HepG2 (cell line): ENCODE data around the gene MYL12B. TPM values are rescaled to one million over a fixed set of nuclear protein-coding genes. Genes with fewer than 3 reads are reported as not detected.

ENCODE experiments used
- ATAC-seq: fragments of 200-7000 bp; cut with Tn5 transposase; 3 replicates; pipeline ENCODE4 v1.9.1; 2020; ENCODE audit warnings: mild to moderate bottlenecking, moderate library complexity
- BruUV-seq: library from RNA; stranded (reverse); fragments of 400-500 nt; replicated peaks from 2 replicates; lab custom pipeline; 2021; lab: Mats Ljungman, UMichigan
- CTCF ChIA-PET: fragments of 300-600 bp; formaldehyde crosslinking; extraction: SDS; loops from one replicate; lab custom pipeline; 2021; ENCODE audit warnings: low total read pairs, inconsistent platforms, low intra/inter-chr PET ratio; lab: Yijun Ruan, JAX
- POLR2A ChIA-PET: fragments of 350-600 bp; sonication (Branson Sonifier 250); formaldehyde crosslinking; loops from one replicate; lab custom pipeline; 2020; ENCODE audit warnings: antibody characterized with exemption, inconsistent platforms; lab: Yijun Ruan, JAX
- DNase-seq: peaks from one replicate; pipeline ENCODE4 v3.0.0-alpha.2; 2015; ENCODE audit warnings: low spot score
- FAIRE-seq: peaks from 3 replicates; lab custom pipeline; 2011; peaks lifted over from hg19 to GRCh38; lab: Jason Lieb, UNC
- H2AFZ ChIP-seq: one replicate; pipeline ENCODE4 v1.6.1; 2011; ENCODE audit warnings: low read length, inconsistent platforms
- H3K27ac ChIP-seq: fragments of 300-600 bp; 3 replicates; pipeline ENCODE4 v1.8.0; 2011; ENCODE audit warnings: mixed run types, mild to moderate bottlenecking, mixed read lengths, low read length, inconsistent platforms; ENCODE audit not compliant: insufficient read depth; ENCODE audit errors: extremely low read length
- H3K27me3 ChIP-seq, 2 experiments: fragments of 200-600 bp in 1 of 2; 2 replicates in 1 of 2; 3 replicates in 1 of 2; pipeline versions ENCODE4 v1.6.0 to v1.8.0; 2011; ENCODE audit warnings: low read length in 2 of 2, mild to moderate bottlenecking in 2 of 2, moderate library complexity in 2 of 2, inconsistent platforms in 1 of 2; ENCODE audit not compliant: insufficient read depth in 2 of 2, control insufficient read depth in 1 of 2
- H3K36me3 ChIP-seq, 2 experiments: fragments of 200-600 bp in 1 of 2; replicated peaks in 1 of 2; 2 replicates in 1 of 2; 3 replicates in 1 of 2; pipeline versions ENCODE4 v1.5.1 to v1.8.0; 2011; ENCODE audit warnings: low read length in 2 of 2, inconsistent platforms in 1 of 2; ENCODE audit not compliant: insufficient read depth in 2 of 2, control insufficient read depth in 1 of 2
- H3K4me1 ChIP-seq: 2 replicates; pipeline ENCODE4 v1.5.1; 2012; ENCODE audit warnings: low read length, inconsistent platforms; ENCODE audit not compliant: insufficient read depth
- H3K4me2 ChIP-seq: 2 replicates; pipeline ENCODE4 v1.6.0; 2011; ENCODE audit warnings: low read depth, low read length, inconsistent platforms
- H3K4me3 ChIP-seq, 3 experiments: fragments of 200-600 bp in 1 of 3; sonication (generic), shearing (Covaris generic) in 1 of 3; replicated peaks in 1 of 3; 2 replicates each; pipeline ENCODE4 v1.5.1; 2011 to 2016; ENCODE audit warnings: low read length in 3 of 3, inconsistent platforms in 2 of 3, low read depth in 2 of 3, mild to moderate bottlenecking in 2 of 3, control low read depth in 1 of 3, mixed read lengths in 1 of 3; ENCODE audit not compliant: insufficient read depth in 1 of 3
- H3K79me2 ChIP-seq: one replicate; pipeline ENCODE4 v1.6.1; 2011; ENCODE audit warnings: low read length, inconsistent platforms; ENCODE audit not compliant: insufficient read depth
- H3K9ac ChIP-seq: 2 replicates; pipeline ENCODE4 v1.6.0; 2011; ENCODE audit warnings: mild to moderate bottlenecking, low read depth, low read length, inconsistent platforms; ENCODE audit not compliant: insufficient read depth
- H3K9me3 ChIP-seq: 2 replicates; pipeline ENCODE4 v1.5.1; 2012; ENCODE audit warnings: mild to moderate bottlenecking, low read length
- H4K20me1 ChIP-seq: 2 replicates; pipeline ENCODE4 v1.6.0; 2011; ENCODE audit warnings: inconsistent platforms, mild to moderate bottlenecking, low read length, moderate library complexity; ENCODE audit not compliant: insufficient read depth
- ERF ChIP-seq: IDR thresholded peaks from 2 replicates; pipeline ENCODE4 v1.6.1; 2018; ENCODE audit warnings: missing biosample characterization, missing genetic modification reagents
- ESRRA ChIP-seq: sonication (generic); formaldehyde crosslinking; IDR thresholded peaks from 2 replicates; pipeline ENCODE4 v1.5.1; 2020; ENCODE audit warnings: mild to moderate bottlenecking, low read depth, missing genetic modification reagents
- HMG20B ChIP-seq: conservative IDR thresholded peaks from 2 replicates; pipeline ENCODE4 v1.6.1; 2016; ENCODE audit warnings: missing genetic modification reagents, missing compliant biosample characterization
- HOXA7 ChIP-seq: sonication (generic); formaldehyde crosslinking; IDR thresholded peaks from 2 replicates; pipeline ENCODE4 v1.8.1; 2022; ENCODE audit warnings: mild to moderate bottlenecking, missing genetic modification reagents, moderate library complexity
- PTBP1 ChIP-seq: fragments of 200-400 bp; formaldehyde crosslinking; IDR thresholded peaks from 2 replicates; pipeline ENCODE4 v1.6.1; 2018; ENCODE audit warnings: low read length, low read depth; ENCODE audit not compliant: poor library complexity, severe bottlenecking
- SATB2 ChIP-seq: sonication (generic); formaldehyde crosslinking; IDR thresholded peaks from 2 replicates; pipeline ENCODE4 v1.5.0; 2020; ENCODE audit warnings: missing genetic modification reagents
- SKI ChIP-seq: fragments of 450-650 bp; IDR thresholded peaks from one replicate; pipeline ENCODE4 v1.6.1; 2018; ENCODE audit warnings: mild to moderate bottlenecking; ENCODE audit not compliant: partially characterized antibody
- SMC3 ChIP-seq: IDR thresholded peaks from 2 replicates; pipeline ENCODE4 v1.6.1; 2011; ENCODE audit warnings: low read length, improper control_type of control experiment
- ZBTB1 ChIP-seq: sonication (generic); formaldehyde crosslinking; IDR thresholded peaks from 2 replicates; pipeline ENCODE4 v1.4.0; 2020; ENCODE audit warnings: missing genetic modification reagents, borderline replicate concordance
- ZNF235 ChIP-seq: sonication (generic); formaldehyde crosslinking; IDR thresholded peaks from 2 replicates; pipeline ENCODE4 v1.8.1; 2023; ENCODE audit warnings: mild to moderate bottlenecking, missing genetic modification reagents, borderline replicate concordance
- ZSCAN20 ChIP-seq: sonication (generic); formaldehyde crosslinking; IDR thresholded peaks from 2 replicates; pipeline ENCODE4 v1.4.0; 2020; ENCODE audit warnings: missing genetic modification reagents, mild to moderate bottlenecking, borderline replicate concordance
- WGBS: methylation state at CpG from one replicate; pipeline ENCODE4 v1.1.6; 2017; ENCODE audit warnings: low lambda C conversion rate; 5-methylcytosine and 5-hydroxymethylcytosine counted together
- in situ Hi-C: cut with HindIII; loops from 2 replicates; pipeline ENCODE4 v1.10.0; 2017; ENCODE audit warnings: low pct_unique_long_range_greater_than_20kb; ENCODE audit not compliant: extremely low pct_ligation_motif_present
- intact Hi-C: fragments of 100-400 bp; cut with micrococcal nuclease; formaldehyde crosslinking; loops from one replicate; pipeline ENCODE4 v1.10.0; 2022; ENCODE audit not compliant: unreplicated experiment
- polyA plus RNA-seq, 8 experiments: library from polyadenylated mRNA; depleted of rRNA in 3 of 8; stranded (reverse) in 7 of 8; unstranded in 1 of 8; fragments of >200 nt; fragmentation: Illumina TruSeq in 4 of 8; extraction: Trizol in 4 of 8; gene quantifications; 2 replicates each; pipeline versions ENCODE4 v1.2.1 to v1.2.3, GENCODE V29; 2011 to 2016; ENCODE audit warnings: low read depth in 4 of 8, missing spikeins in 1 of 8, mixed read lengths in 1 of 8; ENCODE audit not compliant: insufficient read depth in 1 of 8
- total RNA-seq, 5 experiments: library from RNA; depleted of rRNA; stranded (reverse); fragments of >200 nt; fragmentation: Illumina TruSeq; extraction: Trizol; gene quantifications; 2 replicates each; pipeline ENCODE4 v1.2.3, GENCODE V29; 2016; ENCODE audit warnings: low read depth in 1 of 5
- TF ChIP-seq, protein P1 (sequence below): sonication (generic); formaldehyde crosslinking; IDR thresholded peaks from 2 replicates; pipeline ENCODE4 v1.8.0; 2022; ENCODE audit warnings: low read depth, missing genetic modification reagents
- TF ChIP-seq, protein P2 (sequence below): sonication (generic); formaldehyde crosslinking; IDR thresholded peaks from 2 replicates; pipeline ENCODE4 v1.4.0; 2020; ENCODE audit warnings: low read depth, missing genetic modification reagents
- TF ChIP-seq, protein P3 (sequence below): sonication (generic); formaldehyde crosslinking; IDR thresholded peaks from 2 replicates; pipeline ENCODE4 v1.5.1; 2020; ENCODE audit warnings: mild to moderate bottlenecking, missing genetic modification reagents, moderate library complexity
- TF ChIP-seq, protein P4 (sequence below): sonication (generic); formaldehyde crosslinking; IDR thresholded peaks from 2 replicates; pipeline ENCODE4 v1.5.0; 2020; ENCODE audit warnings: missing genetic modification reagents

Gene MYL12B
- total and polyA plus RNA-seq, 2 of the 13 experiments (the other 11 are each of a cell fraction or from before 2014, with no cell fraction given) = 265 to 340 TPM

DNA sequence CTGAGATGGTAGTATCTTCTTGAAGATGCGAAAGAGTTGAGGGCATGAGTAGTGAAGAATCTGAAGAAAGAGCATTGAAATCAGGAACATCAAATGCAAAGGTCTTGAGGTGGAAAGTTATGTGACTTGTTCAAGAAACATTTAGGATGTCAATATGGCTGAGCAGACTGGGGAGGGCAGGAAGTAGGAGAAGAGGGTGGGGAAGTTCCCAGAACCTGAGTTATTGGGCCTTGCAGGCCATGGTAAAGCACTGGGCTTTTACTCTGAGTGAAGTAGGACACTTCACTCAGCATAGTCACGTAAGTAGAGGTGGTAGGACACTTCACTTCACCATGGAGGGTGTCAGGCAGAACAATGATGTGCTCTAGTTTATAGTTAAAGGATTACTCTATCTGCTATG is 26.1 kb upstream of the MYL12B start:
- POLR2A ChIA-PET = interaction anchor here (2.8 kb wide), 1 partner anchor 10 kb away, joined by 54 read pairs; the partner anchor contains the start of gene MYL12A
- intact Hi-C loops = no loop called here
- TF ChIP-seq HOXA7 (CRISPR knock-in tag) (no peak), ZBTB1 (CRISPR knock-in tag) (no peak), SMC3 (no peak), SATB2 (CRISPR knock-in tag) (no peak), ZNF235 (CRISPR knock-in tag) (no peak), PTBP1 (no peak), HMG20B (CRISPR knock-in tag) (no peak), SKI (no peak), ESRRA (CRISPR knock-in tag) (no peak), ZSCAN20 (CRISPR knock-in tag) (no peak), ERF (no peak)
- TF ChIP-seq, protein P1, sequence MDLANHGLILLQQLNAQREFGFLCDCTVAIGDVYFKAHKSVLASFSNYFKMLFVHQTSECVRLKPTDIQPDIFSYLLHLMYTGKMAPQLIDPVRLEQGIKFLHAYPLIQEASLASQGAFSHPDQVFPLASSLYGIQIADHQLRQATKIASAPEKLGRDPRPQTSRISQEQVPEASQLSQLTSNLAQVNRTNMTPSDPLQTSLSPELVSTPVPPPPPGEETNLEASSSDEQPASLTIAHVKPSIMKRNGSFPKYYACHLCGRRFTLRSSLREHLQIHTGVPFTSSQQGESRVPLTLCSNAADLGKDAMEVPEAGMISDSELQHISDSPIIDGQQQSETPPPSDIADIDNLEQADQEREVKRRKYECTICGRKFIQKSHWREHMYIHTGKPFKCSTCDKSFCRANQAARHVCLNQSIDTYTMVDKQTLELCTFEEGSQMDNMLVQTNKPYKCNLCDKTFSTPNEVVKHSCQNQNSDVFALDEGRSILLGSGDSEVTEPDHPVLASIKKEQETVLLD (CRISPR knock-in tag) = no peak
- TF ChIP-seq, protein P2, sequence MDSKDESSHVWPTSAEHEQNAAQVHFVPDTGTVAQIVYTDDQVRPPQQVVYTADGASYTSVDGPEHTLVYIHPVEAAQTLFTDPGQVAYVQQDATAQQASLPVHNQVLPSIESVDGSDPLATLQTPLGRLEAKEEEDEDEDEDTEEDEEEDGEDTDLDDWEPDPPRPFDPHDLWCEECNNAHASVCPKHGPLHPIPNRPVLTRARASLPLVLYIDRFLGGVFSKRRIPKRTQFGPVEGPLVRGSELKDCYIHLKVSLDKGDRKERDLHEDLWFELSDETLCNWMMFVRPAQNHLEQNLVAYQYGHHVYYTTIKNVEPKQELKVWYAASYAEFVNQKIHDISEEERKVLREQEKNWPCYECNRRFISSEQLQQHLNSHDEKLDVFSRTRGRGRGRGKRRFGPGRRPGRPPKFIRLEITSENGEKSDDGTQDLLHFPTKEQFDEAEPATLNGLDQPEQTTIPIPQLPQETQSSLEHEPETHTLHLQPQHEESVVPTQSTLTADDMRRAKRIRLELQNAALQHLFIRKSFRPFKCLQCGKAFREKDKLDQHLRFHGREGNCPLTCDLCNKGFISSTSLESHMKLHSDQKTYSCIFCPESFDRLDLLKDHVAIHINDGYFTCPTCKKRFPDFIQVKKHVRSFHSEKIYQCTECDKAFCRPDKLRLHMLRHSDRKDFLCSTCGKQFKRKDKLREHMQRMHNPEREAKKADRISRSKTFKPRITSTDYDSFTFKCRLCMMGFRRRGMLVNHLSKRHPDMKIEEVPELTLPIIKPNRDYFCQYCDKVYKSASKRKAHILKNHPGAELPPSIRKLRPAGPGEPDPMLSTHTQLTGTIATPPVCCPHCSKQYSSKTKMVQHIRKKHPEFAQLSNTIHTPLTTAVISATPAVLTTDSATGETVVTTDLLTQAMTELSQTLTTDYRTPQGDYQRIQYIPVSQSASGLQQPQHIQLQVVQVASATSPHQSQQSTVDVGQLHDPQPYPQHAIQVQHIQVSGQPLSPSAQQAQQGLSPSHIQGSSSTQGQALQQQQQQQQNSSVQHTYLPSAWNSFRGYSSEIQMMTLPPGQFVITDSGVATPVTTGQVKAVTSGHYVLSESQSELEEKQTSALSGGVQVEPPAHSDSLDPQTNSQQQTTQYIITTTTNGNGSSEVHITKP (CRISPR knock-in tag) = no peak
- TF ChIP-seq, protein P3, sequence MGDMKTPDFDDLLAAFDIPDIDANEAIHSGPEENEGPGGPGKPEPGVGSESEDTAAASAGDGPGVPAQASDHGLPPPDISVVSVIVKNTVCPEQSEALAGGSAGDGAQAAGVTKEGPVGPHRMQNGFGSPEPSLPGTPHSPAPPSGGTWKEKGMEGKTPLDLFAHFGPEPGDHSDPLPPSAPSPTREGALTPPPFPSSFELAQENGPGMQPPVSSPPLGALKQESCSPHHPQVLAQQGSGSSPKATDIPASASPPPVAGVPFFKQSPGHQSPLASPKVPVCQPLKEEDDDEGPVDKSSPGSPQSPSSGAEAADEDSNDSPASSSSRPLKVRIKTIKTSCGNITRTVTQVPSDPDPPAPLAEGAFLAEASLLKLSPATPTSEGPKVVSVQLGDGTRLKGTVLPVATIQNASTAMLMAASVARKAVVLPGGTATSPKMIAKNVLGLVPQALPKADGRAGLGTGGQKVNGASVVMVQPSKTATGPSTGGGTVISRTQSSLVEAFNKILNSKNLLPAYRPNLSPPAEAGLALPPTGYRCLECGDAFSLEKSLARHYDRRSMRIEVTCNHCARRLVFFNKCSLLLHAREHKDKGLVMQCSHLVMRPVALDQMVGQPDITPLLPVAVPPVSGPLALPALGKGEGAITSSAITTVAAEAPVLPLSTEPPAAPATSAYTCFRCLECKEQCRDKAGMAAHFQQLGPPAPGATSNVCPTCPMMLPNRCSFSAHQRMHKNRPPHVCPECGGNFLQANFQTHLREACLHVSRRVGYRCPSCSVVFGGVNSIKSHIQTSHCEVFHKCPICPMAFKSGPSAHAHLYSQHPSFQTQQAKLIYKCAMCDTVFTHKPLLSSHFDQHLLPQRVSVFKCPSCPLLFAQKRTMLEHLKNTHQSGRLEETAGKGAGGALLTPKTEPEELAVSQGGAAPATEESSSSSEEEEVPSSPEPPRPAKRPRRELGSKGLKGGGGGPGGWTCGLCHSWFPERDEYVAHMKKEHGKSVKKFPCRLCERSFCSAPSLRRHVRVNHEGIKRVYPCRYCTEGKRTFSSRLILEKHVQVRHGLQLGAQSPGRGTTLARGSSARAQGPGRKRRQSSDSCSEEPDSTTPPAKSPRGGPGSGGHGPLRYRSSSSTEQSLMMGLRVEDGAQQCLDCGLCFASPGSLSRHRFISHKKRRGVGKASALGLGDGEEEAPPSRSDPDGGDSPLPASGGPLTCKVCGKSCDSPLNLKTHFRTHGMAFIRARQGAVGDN = no peak
- TF ChIP-seq, protein P4, sequence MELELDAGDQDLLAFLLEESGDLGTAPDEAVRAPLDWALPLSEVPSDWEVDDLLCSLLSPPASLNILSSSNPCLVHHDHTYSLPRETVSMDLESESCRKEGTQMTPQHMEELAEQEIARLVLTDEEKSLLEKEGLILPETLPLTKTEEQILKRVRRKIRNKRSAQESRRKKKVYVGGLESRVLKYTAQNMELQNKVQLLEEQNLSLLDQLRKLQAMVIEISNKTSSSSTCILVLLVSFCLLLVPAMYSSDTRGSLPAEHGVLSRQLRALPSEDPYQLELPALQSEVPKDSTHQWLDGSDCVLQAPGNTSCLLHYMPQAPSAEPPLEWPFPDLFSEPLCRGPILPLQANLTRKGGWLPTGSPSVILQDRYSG (CRISPR knock-in tag) = no peak

More for the DNA sequence above, 26.1 kb upstream of the MYL12B start:
- Histone ChIP-seq H3K27ac (no peak overlapping the region), H2AFZ (no peak overlapping the region), H3K36me3 (no peaks in the 10 kb centered on the region), H4K20me1 (no peaks in the 10 kb centered on the region), H3K9me3 (no peaks in the 10 kb centered on the region; the same call in 1 of the 2 replicates), H3K9ac (no peak overlapping the region), H3K4me1 (peaks cover 60% of the 10 kb centered on the region), H3K4me2 (0 out of 2 replicates have a peak overlapping the region, but pooled peaks have one; percentile 4), H3K4me3 (no peak overlapping the region), H3K27me3 (no peaks in the 10 kb centered on the region), H3K79me2 (no peaks in the 10 kb centered on the region)
- FAIRE-seq = no peak
- CTCF ChIA-PET = no interaction called here
- BruUV-seq = no TSS peak
- in situ Hi-C loops = no loop called here
- WGBS = 97% methylated on average over 2 of the region's 2 CpGs
- no peak for ATAC-seq
- DNase-seq = no peak
